GOT3 (cell line): Measurements from ENCODE around the gene CLDND1.

ENCODE experiments used
- DNase-seq: peaks from one replicate; lab custom pipeline; 2025; ENCODE audit warnings: mixed read lengths; lab: John Stamatoyannopoulos, UW

CLDND1 gene

DNA sequence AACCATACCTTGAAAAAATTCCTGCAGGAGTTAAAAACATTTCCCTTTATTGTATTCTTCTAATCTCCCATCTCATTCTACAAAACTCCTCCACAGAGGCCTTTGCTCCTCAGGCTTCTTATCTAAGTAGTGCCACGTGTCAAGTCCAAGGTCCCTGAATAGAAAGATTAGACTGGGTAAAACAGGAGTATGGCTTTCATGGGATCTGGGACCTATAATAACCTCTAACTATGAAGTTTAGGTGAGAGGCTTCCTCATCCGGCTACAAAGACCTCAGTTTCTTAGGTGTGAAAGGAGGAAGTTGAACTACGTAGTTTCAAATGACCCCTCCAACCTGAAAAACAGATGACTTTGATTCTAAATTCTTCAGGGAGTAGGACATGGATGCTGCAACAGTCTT is 29.1 kb upstream of the CLDND1 start:
- no peak for DNase-seq

DNA sequence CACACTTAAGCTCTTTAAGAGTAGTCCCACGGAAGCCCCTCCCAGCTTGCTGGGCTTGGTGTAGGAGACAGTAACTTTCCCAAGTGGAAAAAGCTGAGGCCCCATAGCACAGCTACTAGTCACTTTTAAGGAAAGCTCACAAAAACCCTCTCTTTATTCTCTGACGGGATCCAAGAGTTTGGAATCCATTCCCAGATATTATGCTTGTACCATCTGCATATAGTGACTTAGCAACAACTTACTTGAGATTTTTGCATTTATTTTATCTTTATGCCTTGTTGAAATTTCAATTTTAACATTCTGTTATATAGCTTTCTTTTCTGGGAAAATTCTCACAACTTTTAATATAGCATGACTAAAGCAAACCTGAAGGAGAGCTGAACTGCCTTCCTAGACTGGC is 28.5 kb upstream of the CLDND1 start:
- no peak for DNase-seq

DNA sequence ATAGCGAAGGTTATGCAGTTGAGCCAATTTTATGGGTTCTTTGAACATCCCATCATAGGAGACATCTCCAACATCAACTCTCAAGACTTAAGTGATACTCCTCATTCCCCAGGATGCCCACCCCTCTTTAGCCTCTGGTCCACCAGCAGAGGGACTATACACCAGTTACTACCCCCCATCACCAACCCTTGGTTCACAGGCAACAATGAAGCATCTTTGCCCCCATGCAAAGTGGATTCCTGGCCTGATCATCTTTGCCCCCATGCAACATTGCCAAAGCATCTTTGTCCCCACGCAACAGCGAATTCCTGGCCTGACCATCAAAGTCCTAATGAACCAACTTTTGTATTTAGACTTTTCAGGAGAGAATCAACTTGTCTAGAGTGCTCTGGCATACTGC is 28.1 kb upstream of the CLDND1 start:
- no peak for DNase-seq

DNA sequence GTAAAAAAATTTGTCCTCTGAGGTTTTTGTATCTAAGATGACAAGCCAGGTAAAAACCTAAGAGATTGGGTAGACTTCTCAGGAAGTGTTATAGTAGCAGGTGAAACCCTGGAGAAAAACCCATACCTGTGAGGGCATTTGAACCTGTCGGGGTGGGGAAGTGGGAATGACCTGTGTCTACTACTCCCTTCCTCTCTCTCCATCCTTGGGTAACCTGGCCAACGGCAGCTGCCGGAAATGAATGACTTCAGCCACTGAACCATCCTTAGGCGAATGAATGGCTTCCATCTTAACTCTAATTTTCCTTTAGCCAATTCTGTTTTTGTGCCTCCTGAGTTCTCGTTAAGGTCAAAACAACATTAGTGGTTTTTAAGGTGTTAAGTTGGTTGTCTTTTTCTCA is 25.8 kb upstream of the CLDND1 start:
- DNase-seq, result no peak

DNA sequence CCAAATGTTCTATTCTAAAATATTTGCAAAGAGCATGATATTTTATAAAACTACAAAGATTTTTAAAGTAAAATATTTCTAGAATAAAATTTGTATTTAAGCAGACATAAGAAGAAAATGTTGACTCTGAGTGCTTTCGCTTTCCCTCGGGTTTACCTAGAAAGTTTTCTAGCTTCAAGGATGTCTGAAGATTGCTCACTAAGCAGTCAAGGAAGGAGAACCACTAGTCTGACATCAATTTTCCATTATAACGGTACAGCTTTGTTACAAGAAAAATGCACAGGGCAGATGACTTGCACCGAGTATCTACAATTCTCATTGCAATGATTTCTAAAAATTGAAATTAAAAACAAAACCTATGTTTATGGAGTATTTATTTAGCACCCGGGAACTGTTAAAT is 23.2 kb upstream of the CLDND1 start:
- no peak for DNase-seq

DNA sequence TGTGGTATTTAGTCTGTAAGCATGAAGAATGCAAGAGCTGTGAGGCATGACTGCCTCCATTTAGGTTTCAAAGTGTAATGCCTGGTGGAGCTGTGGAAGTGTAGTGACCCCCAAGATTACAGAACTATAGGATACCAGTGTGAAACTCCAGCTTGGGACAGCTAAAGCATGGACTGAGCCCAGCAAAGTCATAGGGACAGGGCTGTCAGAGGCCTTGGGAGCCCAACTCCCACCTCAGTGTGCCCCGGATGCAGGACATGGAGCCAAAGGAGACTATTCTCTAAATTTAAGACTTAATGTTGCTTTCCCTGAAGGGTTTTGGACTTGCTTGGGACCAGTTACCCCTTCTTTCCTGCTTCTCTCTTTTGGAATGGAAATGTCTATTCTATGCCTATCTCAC is 19.9 kb upstream of the CLDND1 start:
- no peak for DNase-seq

DNA sequence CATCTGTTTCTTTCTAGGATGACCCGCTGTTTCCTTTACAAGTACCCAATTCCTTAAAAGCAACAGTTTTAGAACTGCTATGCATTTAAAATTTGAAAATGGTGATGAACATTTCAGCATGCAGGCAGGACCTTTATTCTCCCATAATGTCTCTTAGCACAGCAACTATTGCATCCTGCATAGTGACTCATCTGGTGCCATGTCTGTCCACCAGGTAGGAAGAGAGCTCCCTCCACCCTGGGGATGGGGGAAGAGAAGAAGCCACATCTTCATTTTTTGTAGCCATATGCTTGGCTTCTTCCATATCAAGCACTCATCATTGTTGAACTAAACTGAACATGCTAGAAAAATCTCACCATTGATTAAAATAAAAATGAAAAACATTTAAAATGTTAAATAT is 19.0 kb upstream of the CLDND1 start:
- DNase-seq, result no peak

DNA sequence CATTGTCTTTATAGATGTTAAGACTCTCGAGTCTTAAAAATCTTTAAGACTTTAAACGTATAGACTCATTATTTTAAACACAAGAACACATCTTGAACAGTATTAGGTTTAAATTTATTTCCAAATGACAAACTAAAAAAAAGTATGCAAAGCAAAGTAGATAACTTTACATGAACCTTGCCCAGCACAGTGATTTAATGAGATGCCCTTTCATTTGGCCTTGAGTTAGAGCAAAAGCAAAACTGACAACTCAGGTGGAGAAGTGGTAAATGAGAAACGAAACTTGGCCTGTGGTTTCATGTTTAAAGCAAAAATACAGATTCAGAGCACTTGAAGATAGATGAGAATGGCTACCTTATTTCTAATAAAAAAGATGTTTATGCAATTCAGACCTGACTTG is 17.6 kb upstream of the CLDND1 start:
- DNase-seq, result no peak

DNA sequence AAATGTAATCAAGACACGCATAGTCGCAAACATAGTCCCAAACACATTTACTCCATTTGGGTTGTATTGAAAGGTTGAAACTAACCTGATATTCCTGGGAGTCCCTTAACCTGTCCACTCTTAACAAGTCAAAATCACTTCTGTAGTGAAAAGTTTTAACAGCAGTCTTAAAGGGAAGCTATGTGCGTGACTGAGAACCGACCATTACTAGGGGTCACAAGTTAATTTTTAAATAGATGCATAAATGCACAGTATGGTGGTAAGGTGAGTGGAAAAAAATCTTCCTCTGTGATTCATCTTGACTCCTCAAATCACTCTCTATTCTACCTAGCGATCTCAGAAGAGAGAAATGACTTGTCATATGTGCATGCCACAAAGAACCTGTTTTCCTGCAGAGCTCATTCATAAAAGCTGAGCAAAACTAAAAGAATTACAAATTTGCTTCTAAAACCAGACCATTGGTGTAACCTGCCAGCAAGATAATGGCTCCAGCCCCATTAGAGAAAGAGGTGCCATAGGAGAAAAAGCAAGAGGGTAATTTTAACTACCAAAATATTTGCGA is 13.8 kb upstream of the CLDND1 start:
- DNase-seq, result no peak

DNA sequence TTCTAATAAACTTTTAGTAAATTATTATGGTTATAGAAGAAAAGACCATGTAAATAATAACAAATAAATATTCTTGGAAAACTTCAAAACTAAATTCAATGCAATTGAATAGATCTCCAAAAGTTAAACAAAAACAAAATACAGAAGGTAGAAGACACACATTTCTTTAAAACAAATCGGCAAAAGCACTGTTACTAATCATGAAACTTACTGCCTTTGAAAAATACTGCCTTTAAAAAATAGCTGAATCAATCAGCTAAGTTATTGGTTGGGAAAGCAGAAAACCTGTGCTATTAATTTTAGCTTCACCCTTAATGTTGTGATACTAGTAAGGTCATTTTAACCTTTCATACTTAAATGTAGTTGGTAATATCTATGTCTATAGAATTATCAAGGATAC is 12.0 kb upstream of the CLDND1 start:
- no peak for DNase-seq

DNA sequence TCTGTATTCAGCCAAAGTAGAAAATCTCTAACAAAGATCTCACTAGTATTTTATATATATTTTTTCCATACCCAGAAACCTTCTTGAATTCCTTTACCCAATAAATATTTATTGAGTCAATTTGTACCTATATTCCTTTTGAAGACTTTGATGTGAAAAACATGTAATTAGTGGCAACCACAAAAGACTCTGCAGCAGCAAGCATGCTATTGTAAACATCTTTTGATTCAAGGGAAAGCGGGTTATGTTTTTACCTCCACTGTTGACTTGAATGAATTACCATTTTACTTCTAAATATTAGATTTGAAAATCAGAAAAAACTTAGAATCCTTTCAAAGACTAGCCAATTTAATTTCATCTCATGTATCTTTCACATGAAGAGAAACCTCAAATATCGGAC is 11.5 kb upstream of the CLDND1 start:
- no peak for DNase-seq

DNA sequence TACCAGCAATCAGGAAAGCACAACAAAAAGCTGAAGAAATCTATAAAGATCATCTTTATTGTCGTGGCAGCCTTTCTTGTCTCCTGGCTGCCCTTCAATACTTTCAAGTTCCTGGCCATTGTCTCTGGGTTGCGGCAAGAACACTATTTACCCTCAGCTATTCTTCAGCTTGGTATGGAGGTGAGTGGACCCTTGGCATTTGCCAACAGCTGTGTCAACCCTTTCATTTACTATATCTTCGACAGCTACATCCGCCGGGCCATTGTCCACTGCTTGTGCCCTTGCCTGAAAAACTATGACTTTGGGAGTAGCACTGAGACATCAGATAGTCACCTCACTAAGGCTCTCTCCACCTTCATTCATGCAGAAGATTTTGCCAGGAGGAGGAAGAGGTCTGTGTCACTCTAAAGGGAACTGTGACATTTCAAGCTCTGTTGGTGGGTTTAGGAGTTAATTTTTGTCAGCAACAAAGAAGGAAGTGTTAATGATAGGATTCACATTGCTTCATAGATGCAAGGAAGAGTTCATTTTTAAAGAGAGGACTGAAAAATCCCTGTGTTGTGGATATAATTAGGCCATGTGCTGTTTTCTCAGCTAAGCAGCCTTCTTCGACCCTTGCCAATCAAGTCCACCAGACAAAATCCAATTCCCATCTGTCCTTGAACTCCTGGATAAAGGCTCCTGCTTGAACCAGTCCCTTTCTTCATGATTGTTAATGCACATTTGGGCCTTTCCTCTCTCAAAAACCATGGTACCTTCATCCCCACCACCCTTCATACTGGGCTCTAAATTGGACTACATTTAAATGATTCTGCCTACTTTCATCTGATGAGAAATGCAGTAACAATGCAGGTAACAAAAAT is 10.2 kb upstream of the CLDND1 start:
- no peak for DNase-seq

DNA sequence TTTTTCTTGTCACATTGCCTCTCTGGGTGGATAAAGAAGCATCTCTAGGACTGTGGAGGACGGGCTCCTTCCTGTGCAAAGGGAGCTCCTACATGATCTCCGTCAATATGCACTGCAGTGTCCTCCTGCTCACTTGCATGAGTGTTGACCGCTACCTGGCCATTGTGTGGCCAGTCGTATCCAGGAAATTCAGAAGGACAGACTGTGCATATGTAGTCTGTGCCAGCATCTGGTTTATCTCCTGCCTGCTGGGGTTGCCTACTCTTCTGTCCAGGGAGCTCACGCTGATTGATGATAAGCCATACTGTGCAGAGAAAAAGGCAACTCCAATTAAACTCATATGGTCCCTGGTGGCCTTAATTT is 9.6 kb upstream of the CLDND1 start:
- DNase-seq, result no peak

DNA sequence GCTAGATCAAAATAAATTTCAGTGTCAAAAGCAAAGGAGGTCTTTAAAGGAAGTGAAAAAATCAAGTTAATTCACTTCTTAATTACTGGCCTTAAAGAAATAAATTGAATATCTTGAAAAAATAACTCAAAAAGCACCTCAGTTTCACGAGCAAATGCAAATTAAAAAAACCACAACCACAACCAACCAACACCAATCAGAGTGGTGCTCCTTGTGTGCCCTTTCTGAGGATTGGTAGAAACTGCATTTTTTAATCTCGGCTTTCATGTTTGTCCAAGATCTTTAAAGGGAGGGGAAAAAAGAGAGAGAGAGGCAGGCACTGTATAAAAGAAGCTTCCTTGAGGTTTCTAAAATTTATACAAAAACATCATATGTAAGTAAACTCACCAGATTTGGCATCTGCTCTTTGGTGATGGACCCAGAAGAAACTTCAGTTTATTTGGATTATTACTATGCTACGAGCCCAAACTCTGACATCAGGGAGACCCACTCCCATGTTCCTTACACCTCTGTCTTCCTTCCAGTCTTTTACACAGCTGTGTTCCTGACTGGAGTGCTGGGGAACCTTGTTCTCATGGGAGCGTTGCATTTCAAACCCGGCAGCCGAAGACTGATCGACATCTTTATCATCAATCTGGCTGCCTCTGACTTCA is 9.0 kb upstream of the CLDND1 start, which contains the start of gene GPR15:
GPR15 (plus strand) TSS at position 357 of the 653 bp plus-strand sequence; CDS start at position 413, 56 bp downstream.
- no peak for DNase-seq

DNA sequence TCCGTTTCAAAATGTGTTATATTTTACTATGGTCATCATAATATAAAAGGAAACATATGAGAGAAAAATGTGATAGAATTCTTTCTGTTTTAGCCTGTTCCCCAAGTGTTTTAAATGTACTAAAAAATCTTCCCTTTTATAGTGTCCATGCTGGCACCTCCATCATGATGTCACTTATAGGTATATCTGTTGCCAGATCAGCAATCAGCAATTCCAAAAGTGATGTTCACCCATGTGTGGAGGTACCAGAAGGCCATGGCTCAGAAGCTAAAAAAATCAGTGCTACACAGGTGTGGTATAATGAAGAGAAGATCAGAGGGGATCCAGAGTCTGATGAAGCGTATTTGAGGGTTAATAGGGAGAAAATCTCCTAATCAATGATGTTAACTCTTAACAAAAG is 8.0 kb upstream of the CLDND1 start:
- no peak for DNase-seq

DNA sequence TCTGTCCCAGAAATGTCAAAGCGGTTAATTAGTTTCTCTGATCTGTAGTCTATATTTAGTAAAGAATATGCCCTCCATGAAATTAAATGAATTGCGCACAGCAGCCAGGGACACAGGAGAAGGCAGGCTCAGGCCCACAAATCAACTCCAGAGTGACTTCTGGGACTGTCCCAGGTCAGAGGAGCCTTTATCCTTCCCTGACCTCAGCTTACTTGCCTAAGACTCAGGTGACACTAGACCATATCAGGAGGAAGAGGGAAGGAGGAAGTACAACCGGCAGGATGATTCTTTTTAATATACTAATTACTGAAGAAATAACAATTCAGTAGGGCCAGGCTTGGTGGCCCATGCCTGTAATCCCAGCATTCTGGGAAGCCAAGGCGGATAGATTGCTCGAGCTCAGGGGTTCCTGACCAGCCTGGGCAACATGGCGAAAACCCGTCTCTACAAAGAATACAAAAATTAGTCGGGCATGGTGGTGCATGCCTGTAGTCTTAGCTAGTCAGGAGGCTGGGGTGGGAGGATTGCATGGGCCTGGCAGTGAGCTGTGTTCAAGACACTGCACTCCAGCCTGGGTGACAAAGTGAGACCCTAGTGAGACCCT is 7.3 kb upstream of the CLDND1 start:
- no peak for DNase-seq

DNA sequence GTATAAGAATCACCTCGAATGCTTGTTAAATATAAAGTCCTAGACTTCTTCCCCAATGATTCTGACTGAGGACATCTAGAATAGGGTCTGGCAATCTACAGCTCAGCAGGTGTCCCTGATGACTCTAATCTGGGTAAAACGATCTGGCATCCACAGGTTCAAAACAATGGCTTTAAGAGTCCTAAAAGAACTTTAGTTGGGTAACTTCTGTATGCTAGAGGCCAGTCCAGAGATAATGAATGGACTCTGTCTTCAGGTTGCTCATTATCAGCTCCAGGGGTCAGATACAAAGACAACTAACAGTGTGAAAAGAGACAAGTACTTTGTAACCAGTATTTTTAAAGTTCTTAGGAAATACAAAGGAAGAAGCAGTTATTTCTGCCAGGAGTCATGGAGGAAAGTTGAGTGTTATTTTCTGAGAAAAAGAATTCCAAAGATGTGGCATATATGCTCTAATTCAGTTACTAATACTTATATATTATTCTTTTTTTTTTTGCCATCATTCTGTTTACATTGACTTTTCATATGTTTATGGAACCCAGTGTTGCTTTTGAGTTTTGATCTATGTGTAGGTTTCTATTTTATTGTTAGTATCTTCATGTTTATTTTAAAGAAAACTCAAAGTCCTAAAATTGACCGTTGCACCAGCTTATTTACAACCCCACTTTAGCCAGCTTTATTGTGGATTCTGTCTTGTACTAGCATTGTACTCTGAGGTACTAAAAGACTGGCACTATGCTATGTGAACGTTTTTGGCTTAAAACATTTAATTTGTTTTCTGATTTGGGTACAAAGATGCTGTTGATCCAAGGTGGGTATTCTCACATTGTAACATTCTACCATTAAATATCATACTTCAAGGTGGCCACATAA is 6.0 kb upstream of the CLDND1 start:
- DNase-seq, result no peak

DNA sequence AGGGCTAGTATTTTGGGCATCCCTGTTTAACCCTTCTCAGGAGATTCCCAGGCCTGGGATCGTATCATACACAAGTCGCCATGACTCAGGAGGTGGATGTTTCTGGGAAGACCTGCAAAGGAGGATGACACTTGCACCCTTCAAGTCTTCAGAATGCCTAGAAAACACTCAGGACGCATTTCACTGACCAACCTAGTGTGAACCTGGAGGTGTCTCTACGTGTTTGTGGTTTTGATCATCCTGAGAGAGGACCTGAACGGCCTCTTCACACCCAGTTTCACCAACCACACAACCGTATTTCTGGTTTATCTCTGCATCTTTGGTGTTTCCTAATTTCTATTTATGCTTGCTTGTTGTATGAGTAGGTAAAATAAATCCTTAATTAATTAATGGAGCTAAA is 2.8 kb upstream of the CLDND1 start:
- no peak for DNase-seq

DNA sequence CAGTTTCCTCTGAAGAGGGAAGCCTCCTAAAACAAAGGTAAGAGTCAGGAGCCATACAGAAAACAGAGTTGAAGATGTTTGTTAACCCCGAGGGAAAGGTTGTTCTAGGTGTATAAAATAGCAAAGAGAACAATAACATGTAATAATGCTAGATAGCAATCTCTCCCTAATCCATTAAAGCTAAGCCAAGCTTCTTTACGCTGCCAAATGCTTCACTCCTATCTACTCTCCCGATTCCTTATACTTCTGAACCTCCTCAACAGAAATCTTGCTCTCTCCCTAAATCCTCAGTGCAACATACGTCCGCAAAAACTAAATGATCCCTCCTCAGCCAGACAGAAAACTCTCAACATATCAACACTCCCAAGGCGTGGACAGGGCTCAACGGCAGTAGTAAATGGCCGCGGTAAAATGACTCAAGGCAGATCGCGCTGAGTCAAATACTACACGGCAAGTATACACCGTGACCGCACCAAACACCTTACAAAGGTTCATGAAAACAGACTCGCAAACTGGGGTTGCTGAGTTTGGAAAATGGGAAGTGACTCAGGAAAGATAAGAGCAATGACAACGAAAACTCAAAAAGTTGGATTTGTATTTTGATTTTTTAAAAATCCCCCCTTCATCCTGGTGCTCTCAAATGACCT is 682 bp downstream of the CLDND1 start:
- no peak for DNase-seq

DNA sequence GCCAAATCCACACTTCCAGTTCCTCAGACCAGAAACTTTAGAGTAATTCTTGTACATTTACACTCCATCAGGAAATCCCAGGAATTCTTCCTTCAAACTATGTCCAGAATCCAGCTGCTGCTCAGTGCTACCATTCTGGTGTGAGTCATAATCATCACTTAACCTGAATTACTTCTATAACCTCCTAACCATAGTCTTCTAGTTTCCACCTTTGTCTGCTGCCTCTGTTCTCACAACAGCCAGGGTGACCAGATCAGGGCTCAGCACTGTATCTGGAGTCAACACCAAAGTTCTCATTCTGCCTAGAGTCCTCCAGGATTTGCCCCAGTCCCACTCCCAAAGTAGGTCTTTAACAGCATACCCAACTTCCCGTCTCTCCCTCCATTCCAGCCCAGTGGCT is 3.4 kb downstream of the CLDND1 start:
- no peak for DNase-seq

DNA sequence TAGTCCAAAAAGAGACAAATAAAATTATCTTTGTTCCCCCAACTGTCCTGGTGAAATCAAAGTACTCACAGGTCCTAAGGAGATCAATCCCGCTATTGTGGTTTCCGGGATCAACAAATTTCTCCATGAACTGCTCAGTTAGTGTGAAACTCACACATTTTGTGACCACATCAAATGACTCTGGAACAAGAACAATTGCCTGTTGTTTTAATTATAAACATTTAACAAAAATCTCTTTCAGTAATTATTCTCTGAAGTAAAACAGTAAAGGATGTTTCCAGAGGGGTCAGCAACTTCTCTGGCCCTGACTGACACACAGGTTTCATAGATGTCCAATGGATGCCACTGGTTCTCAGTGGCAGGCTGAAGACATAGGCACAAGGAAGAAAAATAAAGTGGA is 3.9 kb downstream of the CLDND1 start:
- no peak for DNase-seq
